GM18867 (cell line): ENCODE measurements around the gene NRIP1.
"Not testable (repeated sequence)": the region's sequence is repeated elsewhere in the genome, so short reads cannot be mapped to it uniquely, and the experiment has no call there.

ENCODE experiments used
- ATAC-seq: cut with Tn5 transposase; IDR thresholded peaks from one replicate; pipeline ENCODE4 v1.9.1; 2021; ENCODE audit warnings: mild to moderate bottlenecking, moderate library complexity; ENCODE audit not compliant: unreplicated experiment

The NRIP1 gene

DNA sequence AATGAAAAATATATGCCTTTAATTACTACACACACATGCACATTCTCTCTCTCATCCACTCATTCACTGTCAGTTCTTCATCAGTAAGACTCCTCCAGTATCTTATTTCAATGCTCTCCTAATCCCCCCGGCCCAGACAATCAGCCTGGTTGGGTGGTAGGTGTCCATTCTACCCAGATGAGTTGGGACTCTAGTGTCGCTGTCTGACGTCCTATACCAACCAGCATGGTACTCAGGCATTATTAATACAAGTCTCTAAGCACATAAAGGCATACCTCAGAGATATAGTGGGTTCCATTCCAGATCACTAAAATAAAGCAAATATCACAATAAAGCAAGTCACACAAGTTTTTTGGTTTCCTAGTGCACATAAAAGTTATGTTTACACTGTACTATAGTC, 19.8 kb downstream of the NRIP1 start:
- ATAC-seq = no peak

DNA sequence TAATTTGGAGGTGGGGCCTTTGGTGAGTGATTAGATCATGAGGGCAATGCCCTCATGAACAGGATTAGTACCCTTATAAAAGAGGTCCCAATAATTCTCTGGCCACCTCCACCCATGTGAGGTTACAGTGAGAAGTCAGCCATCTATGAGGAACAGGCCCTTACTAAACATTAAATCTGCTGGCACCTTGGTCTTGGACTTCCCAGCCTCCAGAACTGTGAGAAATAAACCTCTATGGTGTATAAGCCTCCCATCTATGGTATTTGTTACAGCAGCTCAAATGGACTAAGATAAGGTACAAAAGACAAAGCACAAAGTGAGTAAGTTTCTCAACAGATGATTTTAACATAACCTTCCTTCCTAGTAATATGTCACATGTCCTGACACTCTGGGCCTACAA, 22.3 kb downstream of the NRIP1 start:
- ATAC-seq = no peak

DNA sequence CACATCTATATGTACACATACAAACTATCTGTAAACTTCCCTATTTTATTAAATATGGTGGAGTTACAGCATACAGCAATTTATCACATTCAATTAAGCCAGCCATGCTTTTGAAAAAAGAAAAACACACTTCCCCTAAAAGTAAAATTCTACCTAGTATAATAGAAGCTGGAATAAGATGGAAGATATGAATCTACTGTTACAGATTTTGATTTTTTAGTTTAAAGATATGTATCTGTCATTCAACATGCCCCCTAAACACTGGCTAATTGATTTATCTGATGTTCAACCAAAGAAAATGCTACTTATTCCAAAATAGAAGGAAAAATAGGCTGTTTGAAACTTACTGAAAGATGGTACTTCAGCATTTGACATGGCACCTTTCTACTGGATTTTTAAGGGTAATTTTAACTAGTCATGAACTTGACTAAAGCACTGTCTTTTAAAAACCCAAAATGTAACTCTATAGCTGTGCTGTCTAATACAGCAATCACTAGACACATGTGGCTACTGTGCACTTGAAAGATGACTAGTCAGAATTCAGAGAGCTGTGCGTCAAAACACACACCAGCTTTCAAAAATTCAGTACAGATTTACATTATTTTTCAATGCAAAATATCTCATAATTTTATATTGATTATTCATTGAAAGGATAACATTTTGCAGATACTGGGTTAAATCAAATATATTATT, 25.0 kb downstream of the NRIP1 start:
- ATAC-seq = no peak

DNA sequence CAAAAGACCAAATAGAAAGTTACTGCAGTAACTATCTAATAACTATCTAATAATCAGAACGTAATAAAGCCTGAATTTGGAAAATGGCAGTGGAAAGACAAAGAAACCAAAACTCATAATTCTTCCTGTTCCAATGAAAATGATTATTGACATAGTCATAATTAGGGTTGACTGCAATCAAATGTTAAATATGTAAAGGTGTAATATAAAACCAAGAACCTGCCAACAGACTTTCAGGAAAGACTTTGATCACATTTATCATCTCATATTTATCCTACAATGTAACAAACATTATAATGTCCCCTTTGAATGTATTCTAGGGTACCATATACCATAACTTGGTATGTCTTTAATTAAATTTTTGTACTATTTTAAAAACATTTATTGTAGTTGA, 26.9 kb downstream of the NRIP1 start:
- no peak for ATAC-seq

DNA sequence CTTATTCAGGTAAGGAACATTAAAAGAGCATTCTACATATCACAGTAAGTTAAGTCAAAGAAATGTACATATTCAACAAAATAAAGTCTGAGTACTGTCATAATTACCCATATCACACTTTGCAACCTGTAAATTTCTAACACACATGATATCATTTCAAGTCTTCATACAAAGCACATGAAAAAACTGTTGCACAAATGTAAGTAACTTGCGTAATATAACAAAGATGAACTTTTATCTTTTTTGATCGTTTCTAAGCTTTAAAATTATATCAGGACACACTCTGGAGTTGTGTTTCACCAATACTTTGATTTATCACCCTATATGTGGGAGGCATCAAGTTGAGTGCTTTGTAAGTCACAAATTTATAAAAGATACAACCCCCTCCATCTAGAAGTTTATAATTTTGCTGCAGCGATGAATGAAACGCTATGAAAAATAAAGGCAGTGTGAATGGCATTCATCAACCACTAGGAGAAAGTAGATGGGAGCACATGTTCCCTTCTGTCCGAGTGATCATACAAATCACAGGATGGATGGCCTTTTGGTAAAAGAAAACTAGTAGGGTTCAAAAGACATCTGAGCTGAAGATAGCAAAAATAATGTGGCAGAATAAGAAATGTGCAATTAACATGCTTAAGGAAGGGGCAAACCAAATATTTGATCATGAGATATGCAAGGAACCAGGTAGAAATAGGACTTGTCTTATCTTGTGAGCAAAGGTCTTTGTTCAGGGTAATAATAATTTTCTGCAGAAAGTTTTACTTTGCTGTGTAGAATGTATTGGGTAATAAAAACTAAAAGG, 27.5 kb downstream of the NRIP1 start:
- ATAC-seq = no peak

DNA sequence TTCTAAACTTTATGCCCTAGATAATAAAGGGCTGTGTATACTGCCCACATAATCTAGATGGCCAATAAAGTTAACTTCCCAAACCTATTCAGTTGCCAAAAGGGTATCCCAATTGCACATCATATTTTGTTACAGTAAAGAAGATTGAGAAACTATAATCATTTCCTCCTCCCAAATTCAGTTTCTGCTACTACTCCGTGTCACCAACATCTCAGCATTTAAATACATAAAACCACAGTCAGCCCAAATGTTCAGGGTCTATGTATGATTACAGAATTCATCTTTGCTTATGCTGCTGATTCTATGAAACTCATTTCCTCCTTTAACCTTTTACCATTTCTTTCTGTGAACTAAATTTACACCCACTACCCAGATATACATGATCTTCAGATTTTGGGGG, 28.6 kb downstream of the NRIP1 start:
- ATAC-seq = no peak

DNA sequence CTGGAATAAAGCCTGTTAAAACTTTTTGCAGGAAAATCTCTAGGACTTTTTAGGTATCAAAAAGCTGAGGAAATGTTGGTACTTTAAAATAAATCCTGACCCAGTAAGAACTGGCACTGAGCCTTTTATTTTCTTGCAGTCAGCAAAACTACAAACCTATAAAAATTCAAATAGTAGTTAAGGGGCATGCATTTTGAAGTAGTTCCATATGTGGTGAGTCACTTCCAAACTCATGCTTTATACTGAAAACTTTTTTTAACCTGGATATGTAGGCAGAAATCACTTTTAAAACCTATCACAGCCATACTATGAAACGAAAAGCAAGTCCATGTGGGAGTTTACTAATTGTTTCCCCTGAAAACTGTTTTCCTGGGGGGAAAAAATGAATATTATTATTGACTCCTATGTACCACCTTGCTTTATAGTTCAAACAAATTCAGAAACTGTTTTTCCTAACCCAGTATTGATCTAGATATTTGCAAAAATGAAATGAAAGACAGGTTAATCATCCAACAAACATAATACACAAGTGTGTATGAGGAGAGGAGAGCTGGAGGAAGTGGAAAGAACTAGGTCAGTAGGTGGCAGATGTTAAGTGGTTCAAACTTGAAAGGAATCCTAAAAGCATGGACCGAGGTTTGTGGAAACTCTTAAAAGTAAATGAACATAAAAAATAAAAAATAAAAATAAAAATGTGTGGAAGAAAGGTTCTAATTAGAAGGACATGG, 30.5 kb downstream of the NRIP1 start:
- ATAC-seq = no peak

DNA sequence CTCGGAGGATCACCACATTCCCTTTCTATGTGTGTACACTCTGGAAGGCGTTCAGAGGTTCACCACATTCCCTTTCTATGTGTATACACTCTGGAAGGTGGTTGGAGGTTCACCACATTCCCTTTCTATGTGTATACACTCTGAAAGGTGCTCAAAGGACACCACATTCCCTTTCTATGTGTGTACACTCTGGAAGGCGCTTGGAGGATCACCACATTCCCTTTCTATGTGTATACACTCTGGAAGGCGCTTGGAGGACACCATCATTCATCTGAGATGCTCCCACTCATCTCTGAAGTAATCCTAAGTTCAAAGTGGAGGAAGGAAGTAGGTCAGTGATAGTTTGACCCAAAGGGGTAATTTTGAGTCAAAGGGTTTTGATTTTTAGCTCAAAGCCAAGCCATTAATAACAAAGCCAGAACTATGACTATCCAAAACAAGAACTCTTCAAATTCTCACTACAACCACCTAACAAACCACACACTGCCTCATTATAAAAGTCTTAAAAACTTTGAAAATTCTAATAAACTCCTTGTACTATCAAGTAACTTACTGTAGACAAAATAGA, 32.9 kb downstream of the NRIP1 start:
- ATAC-seq = no peak

DNA sequence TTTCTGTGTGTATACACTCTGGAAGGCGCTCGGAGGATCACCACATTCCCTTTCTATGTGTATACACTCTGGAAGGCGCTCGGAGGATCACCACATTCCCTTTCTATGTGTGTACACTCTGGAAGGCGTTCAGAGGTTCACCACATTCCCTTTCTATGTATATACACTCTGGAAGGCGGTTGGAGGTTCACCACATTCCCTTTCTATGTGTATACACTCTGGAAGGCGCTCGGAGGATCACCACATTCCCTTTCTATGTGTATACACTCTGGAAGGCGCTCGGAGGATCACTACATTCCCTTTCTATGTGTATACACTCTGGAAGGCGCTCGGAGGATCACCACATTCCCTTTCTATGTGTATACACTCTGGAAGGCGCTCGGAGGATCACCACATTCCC, 33.4 kb downstream of the NRIP1 start:
- not testable (repeated sequence) for ATAC-seq

DNA sequence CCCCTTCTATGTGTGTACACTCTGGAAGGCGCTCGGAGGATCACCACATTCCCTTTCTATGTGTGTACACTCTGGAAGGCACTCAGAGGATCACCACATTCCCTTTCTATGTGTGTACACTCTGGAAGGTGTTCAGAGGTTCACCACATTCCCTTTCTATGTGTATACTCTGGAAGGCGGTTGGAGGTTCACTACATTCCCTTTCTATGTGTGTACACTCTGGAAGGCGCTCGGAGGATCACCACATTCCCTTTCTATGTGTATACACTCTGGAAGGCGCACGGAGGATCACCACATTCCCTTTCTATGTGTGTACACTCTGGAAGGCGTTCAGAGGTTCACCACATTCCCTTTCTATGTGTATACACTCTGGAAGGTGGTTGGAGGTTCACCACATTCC, 33.9 kb downstream of the NRIP1 start:
- ATAC-seq = not testable (repeated sequence)

DNA sequence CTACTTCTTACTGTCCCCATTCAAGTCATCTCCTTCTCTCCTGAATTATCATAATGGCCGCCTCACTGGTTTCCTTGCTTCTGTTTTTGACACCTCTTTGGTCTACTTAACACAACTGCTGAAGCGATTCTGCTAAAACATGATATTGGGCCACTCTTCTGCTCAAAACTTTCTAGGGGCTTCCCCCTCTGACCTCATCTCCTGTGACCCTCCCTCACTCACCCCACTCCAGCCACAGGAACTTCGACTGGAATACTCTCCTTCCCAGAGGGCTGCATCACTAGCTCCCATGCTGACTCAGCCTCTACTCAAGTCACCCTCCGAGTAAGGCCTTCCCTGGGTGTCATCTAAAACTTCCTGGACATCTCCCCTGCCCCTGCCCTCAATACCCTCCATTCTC, 35.7 kb downstream of the NRIP1 start:
- no peak for ATAC-seq

DNA sequence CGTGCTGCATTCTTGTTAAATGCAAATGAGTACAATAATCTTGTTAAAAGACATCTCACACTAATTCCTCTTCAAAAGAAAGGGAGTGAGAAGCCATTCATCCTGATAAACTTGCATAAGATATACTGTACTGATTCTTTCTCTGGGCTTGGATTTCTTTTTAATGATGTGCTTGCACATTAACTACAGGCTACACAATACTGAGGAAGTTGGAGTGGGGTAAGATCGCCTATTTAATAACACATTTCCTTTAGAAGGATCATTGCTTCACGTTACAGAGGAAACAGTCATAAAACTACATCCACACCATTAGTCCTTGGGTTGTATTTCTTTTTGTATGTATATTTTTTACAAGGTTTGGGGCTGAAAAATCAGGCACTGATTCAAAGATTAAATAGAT, 36.6 kb downstream of the NRIP1 start:
- no peak for ATAC-seq

DNA sequence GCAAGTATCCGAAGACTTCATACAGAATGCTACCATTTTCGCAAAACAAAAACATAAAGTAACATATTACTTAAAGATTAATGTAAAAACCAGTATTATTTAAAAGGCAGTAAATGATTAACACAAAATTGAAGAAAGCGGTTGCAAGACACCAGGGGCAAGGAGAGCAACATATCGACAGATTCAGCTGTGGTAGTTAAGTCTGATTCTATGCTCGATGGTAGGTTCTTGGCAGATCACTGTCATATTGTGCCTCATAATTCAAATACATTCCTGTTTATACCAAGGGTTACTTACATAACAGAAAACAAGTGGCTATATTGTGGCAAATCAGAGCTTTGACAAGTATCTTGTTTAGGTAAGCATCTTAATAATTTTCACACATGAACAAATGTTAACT, 37.7 kb downstream of the NRIP1 start:
- no peak for ATAC-seq

DNA sequence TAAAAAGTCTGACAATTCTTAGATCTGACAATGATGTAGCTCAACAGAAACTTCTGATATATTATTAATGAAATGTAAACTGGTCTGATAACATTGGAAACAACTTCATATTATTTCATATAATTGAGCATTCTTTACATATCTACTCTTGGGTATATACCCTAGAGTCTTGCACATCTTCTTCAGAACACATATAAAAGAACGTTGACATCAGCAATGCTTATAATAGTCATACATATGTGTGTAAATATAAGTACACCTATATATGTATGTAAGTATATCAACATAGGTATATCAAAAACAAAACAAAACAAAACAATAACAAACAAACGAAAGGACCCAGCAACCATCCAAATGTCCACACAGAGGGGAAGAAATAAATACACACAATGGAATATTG, 38.4 kb downstream of the NRIP1 start:
- no peak for ATAC-seq

DNA sequence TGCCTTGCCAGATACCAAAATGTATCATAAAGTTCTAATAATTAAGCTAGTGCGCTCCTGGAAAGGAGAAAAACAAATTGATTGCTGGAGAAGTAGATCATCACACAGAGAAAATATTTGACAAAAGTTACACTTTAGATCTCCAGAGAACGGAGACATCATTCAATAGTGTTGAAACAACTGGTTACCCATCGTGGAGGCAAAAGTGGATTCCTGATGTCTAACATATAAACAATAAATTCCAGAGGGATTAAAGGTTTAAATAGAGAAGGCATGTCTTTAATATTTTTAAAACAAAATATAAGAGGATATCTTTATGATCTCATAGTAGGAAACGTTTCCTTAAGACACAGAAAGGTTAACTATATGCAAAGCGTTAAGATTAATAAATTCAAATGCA, 41.0 kb downstream of the NRIP1 start:
- no peak for ATAC-seq

DNA sequence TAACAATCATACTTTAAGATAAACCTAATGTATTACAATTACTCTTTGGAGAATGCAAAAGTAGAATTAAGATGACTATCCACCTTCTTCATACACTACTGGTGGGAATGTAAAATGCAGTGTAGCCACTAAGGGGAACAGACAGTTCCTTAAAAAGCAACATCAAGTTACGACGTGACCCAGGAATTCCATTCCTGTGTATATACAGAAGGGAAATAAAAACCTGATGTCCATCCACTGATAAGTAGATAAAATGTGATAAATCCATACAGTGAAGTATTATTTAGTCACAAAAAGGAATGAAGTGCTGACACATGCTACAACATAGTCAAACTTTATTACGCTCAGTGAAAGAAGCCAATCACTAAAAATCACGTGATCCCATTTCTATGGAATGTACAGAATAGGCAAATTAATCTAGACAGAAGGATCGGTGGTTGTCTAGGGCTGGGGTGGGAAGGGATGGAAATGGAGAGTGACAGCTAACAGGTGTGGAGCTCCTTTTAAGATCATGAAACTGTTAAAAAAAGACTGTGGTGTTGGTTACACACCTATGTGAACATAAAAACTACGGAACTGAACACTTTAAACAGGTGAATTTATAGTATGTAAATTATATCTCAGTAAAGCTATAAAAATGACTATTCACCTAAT, 42.1 kb downstream of the NRIP1 start:
- ATAC-seq = no peak

DNA sequence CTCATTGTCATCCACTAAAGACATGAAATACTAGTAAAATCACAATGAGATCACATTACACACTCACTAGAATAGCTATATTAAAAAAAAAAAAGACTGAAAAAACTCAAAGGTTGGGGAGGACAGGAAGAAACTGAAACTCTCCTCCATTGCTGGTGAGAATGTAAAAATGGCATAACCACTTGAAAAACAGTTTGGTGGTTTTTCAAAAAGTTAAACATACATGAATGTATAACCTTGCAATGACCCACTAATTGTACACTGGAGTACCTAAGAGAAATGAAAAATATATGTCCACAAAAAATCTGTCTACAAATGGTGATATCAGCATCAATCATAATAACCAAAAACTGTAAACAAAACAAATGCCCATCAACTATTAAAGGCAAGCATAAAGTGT, 44.0 kb downstream of the NRIP1 start:
- ATAC-seq = no peak

DNA sequence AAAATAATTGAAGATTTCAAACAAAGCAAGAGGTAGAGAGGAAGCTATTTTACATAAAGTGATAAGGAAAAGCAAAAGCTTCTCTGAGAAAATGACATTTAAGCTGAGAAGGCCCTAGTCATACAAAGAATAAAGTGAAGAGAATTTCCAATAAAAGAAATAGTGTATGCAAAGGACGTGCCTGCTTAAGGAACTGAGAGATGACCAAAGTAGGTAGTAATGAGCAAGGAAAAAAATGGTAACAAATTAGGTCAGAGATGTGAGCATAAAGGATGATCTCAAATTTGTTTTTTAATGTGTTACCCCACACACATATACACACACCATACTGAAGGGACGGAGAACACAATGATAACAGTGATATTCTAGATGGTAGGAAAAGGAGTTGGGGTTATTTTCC, 46.4 kb downstream of the NRIP1 start:
- ATAC-seq = no peak

DNA sequence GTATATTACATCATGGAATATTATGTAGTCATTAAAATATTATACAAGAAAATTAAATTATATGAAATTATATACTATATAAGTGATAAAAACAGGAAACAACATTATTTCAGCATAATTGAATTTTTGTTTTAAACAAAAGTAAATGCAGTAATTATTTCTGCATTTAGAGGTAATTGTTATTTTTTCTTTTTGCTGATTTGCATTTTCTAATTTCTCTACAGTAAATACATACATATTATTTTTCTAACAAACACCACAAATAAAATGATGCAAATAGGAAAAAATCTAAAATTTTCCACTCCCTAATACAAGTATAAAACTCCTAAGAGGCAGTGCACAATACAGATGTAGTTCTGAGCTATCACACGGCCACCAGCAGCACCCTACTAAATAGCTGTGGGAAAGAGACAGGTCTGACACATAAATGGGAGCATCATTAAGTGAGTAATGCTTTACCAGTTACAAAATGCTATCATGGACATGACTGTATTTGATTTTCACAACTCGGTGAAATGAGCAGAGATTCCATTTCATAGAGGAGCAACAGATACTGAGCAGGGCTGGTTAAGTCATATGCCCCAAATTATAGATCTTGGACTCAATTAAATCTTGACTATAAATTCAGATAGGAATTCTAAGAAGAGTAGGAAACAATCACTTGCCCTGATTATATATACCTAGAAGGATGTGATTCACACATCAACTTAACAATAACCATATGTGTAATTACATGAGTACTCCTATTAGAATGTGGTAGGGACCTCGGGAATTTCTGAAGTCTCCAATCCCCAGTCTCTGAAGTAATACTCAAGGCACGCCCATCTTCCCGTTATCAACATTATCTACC, 49.0 kb downstream of the NRIP1 start:
- ATAC-seq = no peak

DNA sequence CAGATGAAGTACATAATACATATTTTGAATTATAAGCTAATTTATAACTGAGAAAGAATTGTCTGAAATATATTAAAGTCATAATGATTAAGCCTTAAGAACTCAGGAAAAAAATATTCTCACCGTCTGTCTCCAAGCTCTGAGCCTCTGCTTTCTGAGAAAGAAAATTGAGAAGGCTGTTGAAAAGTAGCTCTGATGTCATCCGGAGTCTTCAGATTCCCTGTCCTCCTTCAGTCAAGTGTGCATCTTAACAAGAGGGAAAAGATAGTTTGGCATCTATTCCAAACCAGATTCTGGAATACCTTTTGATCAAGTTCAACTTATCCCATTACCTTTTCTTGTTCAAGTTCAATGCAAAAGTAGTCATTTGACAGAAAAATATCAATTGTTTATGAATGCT, 50.6 kb downstream of the NRIP1 start:
- ATAC-seq = no peak
